Immature natural killer cell (primary cell): ENCODE measurements around the gene CMTM2. TPM values are rescaled to one million over a fixed set of nuclear protein-coding genes. Genes with fewer than 3 reads are reported as not detected.
A peak's percentile ranks its signal among the peaks of the same experiment; 100 is the strongest.

Experiments
- DNase-seq, 3 donors: peaks; one replicate each; pipeline ENCODE4 v3.0.0; 2022; ENCODE audit warnings: mixed read lengths in 1 of 3
- H3K27ac Mint-ChIP-seq, 6 donors: one replicate each; pipeline ENCODE4 v1.8.0; 2020; ENCODE audit warnings: mixed read lengths in 6 of 6, mild to moderate bottlenecking in 5 of 6, inconsistent platforms in 4 of 6, moderate library complexity in 3 of 6
- H3K27me3 Mint-ChIP-seq, 3 donors: one replicate each; pipeline ENCODE4 v1.8.0; 2020 to 2021; ENCODE audit warnings: low read depth in 3 of 3, mild to moderate bottlenecking in 3 of 3, mixed read lengths in 3 of 3, moderate library complexity in 3 of 3, inconsistent platforms in 1 of 3
- H3K36me3 Mint-ChIP-seq, 3 donors: one replicate each; pipeline ENCODE4 v1.8.0; 2020; ENCODE audit warnings: mixed read lengths in 3 of 3, inconsistent platforms in 2 of 3, mild to moderate bottlenecking in 2 of 3
- H3K4me1 Mint-ChIP-seq, 2 donors: one replicate each; pipeline ENCODE4 v1.8.0; 2020; ENCODE audit warnings: inconsistent platforms in 2 of 2, mild to moderate bottlenecking in 2 of 2, mixed read lengths in 2 of 2, moderate library complexity in 1 of 2
- H3K4me3 Mint-ChIP-seq, 5 donors: one replicate each; pipeline ENCODE4 v1.8.0; 2020; ENCODE audit warnings: mild to moderate bottlenecking in 5 of 5, mixed read lengths in 5 of 5, inconsistent platforms in 3 of 5, moderate library complexity in 3 of 5
- H3K9me3 Mint-ChIP-seq, 6 donors: one replicate each; pipeline ENCODE4 v1.8.0; 2020; ENCODE audit warnings: mild to moderate bottlenecking in 6 of 6, mixed read lengths in 6 of 6, inconsistent platforms in 4 of 6, moderate library complexity in 3 of 6
- polyA plus RNA-seq, 3 donors: library from polyadenylated mRNA; unstranded; fragments of 300-500 nt; fragmentation: Illumina TruSeq; gene quantifications; one replicate each; pipeline ENCODE4 v1.2.3, GENCODE V29; 2021

Gene CMTM2
- polyA plus RNA-seq, 3 donors from 2014 or later = 0.85 TPM; not detected in 2

DNA sequence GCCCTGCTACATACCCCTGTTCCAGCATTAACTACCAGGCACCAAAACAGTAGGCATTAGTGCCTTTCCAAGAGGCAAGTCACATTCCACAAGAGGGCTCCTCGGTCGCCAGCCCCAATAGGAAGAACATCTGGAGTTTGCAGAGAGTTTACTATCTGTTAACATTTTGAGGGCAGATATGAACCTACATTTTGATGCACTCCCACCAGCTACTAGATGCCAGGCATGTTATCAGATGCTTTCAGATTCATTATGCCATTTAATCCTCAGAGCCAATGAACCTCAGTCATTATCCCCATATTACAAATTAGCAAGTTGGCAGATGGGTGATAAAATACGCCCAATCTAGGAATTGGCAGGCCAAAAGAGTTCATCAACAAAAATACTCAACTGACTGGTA, 4.2 kb upstream of the CMTM2 start:
- Mint-ChIP-seq H3K36me3 (peaks cover 0 to 10% (median 8%) of the 10 kb centered on the region in 3 donors), H3K4me3 (no peak overlapping the region), H3K27ac (peak overlapping the region in 3 of 6 donors; percentile 15 to 51 (median 28)), H3K27me3 (peaks cover 9 to 14% (median 9%) of the 10 kb centered on the region in 3 donors), H3K9me3 (no peaks in the 10 kb centered on the region), H3K4me1 (peaks cover 32 to 48% of the 10 kb centered on the region in 2 donors)
- no peak for DNase-seq

DNA sequence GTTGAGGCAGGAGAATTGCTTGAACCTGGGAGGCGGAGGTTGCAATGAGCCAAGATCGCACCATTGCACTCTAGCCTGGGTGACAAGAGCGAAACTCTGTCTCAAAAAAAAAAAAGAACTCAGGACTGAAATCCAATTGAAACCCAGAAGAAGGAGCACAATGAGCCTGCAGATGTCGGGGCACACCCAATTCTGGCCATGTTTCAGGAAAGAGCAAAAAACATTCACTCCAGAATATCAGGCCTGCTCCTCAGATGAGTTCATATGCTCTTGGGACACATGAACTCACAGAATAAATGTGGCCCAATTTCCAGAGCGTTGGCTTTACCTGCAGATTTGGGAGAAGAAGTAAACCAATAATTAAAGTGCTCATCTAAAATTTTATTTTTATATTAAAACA, 3.0 kb upstream of the CMTM2 start:
- H3K4me3 Mint-ChIP-seq = no peak overlapping the region
- no peaks in the 10 kb centered on the region for H3K9me3 Mint-ChIP-seq
- no peak for DNase-seq
- peaks cover 0 to 10% (median 8%) of the 10 kb centered on the region in 3 donors for H3K36me3 Mint-ChIP-seq
- H3K27me3 Mint-ChIP-seq = peaks cover 9 to 14% (median 12%) of the 10 kb centered on the region in 3 donors
- no peak overlapping the region for H3K27ac Mint-ChIP-seq
- peaks cover 30 to 35% of the 10 kb centered on the region in 2 donors for H3K4me1 Mint-ChIP-seq

DNA sequence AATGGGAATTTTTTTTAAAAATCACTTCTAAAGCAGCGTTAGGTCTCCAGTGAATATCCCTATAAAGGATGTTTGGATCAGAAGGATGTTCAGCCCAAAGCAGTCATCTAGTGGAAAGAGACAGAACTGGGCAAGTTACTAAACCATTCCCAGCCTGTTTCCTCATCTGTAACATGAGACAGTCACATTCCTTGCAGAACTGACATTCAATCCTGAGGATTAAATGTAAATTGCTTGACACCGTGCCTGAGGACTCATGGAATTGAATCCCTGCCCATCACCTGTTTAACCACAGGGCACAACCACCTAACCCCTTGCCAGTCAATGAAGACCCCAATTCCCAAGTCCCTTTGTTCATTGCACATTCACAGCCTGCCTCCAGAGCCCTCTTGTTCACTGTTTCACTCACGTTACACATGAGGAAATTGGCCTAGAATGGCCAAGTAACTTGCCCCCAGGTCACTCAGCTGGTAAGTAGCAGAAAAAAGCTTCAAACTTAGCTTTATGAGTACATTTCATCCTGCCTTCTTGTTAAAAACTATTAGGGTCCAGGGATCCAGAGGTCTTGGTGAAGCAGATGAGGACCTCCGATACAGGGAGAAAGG, 1.4 kb downstream of the CMTM2 start:
- Mint-ChIP-seq H3K9me3 (no peaks in the 10 kb centered on the region), H3K27me3 (peaks cover 9 to 14% (median 9%) of the 10 kb centered on the region in 3 donors), H3K4me1 (peaks cover 8 to 16% of the 10 kb centered on the region in 2 donors), H3K27ac (no peak overlapping the region), H3K36me3 (peaks cover 5 to 14% (median 8%) of the 10 kb centered on the region in 3 donors), H3K4me3 (peak overlapping the region in 1 of 5 donors; percentile 10)
- no peak for DNase-seq

DNA sequence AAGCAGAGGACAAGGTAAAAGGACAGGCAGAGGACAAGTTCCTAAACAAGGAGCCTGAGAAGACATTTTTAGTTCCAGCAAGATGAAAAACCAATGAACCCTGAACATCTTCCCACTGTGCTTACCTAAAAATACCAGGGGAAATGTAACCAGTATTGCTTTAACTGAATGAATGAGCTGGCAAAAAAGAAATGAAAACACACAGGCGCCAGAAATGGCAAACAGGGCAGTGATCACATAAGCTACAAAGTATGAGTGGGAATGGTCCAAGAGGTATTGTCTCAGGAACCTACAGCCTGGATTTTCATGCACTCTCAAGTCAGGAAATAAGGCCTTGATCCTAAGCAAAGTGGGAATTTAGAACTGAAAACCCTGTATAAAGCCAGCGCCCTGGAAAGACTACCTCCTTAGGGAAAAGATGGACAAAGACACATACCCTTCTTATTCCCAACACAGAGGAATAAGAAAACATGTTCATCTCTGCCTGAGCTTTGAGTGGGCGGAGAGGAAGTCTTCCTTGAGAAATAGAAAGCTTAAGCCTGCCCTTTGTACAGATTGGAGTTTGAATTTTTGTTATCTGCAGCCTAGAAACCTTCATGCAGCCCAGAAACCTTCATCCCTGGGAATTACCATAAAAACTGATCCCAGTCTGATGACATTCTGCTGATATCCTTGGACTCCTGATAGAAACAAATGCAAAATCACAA, 2.1 kb downstream of the CMTM2 start:
- no peaks in the 10 kb centered on the region for H3K9me3 Mint-ChIP-seq
- no peak overlapping the region for H3K27ac Mint-ChIP-seq
- H3K4me1 Mint-ChIP-seq = peaks cover 8 to 16% of the 10 kb centered on the region in 2 donors

DNA sequence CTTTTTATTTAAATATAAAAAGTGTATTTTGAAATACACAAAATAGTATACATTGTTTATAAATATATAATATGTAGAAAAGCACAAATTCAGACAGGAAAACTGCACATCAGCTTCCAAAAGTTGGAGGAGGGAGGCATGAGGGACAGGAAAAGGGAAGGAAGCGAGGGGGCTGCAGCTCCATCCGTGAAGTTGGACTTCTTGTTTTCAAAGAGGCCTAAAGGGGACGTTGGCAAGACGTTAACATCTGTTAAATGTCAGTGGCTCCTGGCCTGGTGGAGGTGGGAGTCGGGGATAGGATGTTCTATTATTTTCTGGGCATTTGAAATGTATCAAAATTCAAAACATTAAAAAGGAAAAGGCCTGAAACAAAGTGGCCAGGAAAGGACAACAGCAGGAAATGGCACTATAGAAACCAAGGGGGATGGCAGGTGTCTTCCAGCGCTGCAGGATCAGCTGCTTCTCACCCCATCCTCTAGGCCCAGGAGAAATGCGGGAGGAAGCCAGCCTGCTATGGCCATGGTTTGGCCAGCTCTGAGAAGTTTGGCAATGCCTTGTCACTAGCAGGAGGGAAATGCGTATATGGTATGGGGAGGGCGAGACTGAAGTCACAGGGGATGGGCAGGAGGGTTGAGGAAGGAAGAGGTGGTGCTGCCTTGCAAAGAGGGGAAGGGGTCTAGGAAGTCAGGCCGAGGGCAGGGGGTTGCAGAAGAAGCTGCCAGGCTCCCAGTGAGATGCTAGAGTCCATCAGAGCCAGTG, 6.4 kb downstream of the CMTM2 start:
- DNase-seq = no peak
- peaks cover 13 to 16% of the 10 kb centered on the region in 2 donors for H3K4me1 Mint-ChIP-seq
- H3K27ac Mint-ChIP-seq = peak overlapping the region in 1 of 6 donors; percentile 33
- H3K27me3 Mint-ChIP-seq = peaks cover 7 to 11% (median 10%) of the 10 kb centered on the region in 3 donors
- peaks cover 0 to 5% (median 4%) of the 10 kb centered on the region in 3 donors for H3K36me3 Mint-ChIP-seq
- no peak overlapping the region for H3K4me3 Mint-ChIP-seq
- H3K9me3 Mint-ChIP-seq = peaks cover 0 to 1% (median 0%) of the 10 kb centered on the region in 6 donors

More for the DNA sequence above, 2.1 kb downstream of the CMTM2 start:
- Mint-ChIP-seq H3K4me3 (no peak overlapping the region), H3K27me3 (peaks cover 7 to 14% (median 9%) of the 10 kb centered on the region in 3 donors), H3K36me3 (peaks cover 5 to 14% (median 8%) of the 10 kb centered on the region in 3 donors)
- DNase-seq = no peak

DNA sequence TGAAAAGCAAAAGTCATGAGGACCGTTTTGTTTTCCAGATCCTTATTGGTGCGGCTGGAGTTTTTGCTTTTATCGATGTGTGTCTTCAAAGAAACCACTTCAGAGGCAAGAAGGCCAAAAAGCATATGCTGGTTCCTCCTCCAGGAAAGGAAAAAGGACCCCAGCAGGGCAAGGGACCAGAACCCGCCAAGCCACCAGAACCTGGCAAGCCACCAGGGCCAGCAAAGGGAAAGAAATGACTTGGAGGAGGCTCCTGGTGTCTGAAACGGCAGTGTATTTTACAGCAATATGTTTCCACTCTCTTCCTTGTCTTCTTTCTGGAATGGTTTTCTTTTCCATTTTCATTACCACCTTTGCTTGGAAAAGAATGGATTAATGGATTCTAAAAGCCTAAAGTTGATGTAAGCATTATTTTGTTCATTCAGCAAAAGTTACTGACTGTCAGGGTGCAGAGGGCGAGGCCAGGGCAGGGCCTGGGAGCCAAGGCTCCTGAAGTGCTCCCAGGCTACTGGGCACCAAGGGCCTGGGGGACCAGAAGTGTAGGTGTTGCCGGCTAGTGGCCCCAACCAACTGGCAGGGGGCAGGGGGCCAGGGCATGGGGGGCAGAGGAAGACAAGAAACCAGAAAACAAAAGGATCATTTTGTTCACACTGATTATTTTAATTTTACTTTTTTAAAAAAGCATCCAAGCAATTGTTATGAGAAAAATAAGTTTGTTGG, 8.8 kb downstream of the CMTM2 start:
- peaks cover 0 to 1% (median 0%) of the 10 kb centered on the region in 6 donors for H3K9me3 Mint-ChIP-seq
- no peak for DNase-seq
- no peaks in the 10 kb centered on the region for H3K36me3 Mint-ChIP-seq
- peaks cover 15 to 20% of the 10 kb centered on the region in 2 donors for H3K4me1 Mint-ChIP-seq
- no peak overlapping the region for H3K4me3 Mint-ChIP-seq
- H3K27ac Mint-ChIP-seq = no peak overlapping the region
- H3K27me3 Mint-ChIP-seq = peaks cover 7 to 10% (median 8%) of the 10 kb centered on the region in 3 donors

DNA sequence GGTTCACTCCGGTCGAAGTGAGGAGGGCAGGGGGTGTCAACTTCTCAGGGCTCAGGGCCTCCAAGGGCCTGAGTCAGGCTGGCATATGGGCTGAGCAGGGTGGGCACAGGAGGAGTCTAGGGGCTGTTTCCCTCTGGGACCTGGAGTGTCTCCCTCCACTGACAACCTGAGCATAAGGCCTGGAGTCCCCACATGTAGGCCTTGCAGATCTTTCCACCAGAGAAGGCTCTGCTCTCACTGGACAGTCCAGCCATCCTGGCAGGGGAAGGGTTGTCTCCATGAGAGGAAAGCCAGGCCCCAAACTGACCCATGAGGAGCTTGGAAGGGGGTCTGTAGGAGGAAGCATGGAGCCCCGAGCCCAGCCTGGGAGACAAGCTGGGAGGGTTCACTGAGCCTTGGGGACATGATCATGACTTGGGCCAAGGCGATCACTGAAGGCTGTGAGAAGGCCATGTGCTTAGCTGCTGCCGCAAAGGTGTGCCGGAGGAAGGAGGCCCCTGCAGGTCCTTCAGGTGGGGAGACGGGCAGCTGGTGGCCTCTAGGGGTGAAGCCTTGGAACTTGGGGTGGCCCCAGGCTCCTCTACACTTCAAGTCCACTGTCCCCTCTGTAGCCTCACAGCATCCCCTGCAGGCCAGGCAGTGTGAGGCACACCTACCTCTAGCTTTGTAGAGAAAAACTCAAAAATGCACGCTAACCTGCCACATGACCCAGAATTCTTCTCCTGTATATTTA, 9.9 kb downstream of the CMTM2 start:
- H3K27me3 Mint-ChIP-seq = peaks cover 7 to 10% (median 8%) of the 10 kb centered on the region in 3 donors
- DNase-seq = peak; percentile 66 to 78 (median 72)
- peaks cover 15 to 20% of the 10 kb centered on the region in 2 donors for H3K4me1 Mint-ChIP-seq
- peak overlapping the region in 5 of 6 donors; percentile 12 to 82 (median 60) for H3K27ac Mint-ChIP-seq
- H3K9me3 Mint-ChIP-seq = peaks cover 0 to 1% (median 0%) of the 10 kb centered on the region in 6 donors
- peak overlapping the region; percentile 75 to 90 (median 79) for H3K4me3 Mint-ChIP-seq
- peaks cover 0 to 4% (median 0%) of the 10 kb centered on the region in 3 donors for H3K36me3 Mint-ChIP-seq

DNA sequence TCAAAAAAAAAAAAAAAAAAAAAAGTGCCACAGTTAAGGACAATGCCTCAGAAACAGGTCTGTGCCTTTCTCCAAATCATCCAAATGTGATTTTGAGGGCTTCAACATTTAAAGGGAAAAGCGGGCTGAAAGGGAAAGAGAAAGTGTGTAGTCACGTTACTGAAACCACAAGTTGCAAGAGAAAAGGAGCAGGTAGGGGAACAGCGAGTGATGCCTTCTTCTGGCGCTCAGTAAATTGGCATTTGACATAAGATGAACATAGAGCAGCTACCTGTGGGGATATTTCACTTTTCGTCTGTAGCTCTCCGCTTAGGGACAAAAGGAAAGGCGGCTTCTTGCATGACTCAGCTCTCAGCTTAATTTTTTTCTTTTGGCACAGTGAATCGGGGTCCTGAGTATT, 11.1 kb downstream of the CMTM2 start:
- Mint-ChIP-seq H3K4me1 (peaks cover 15 to 20% of the 10 kb centered on the region in 2 donors), H3K36me3 (peaks cover 0 to 4% (median 0%) of the 10 kb centered on the region in 3 donors), H3K27me3 (peaks cover 7 to 12% (median 7%) of the 10 kb centered on the region in 3 donors), H3K4me3 (peak overlapping the region; percentile 75 to 90 (median 79)), H3K9me3 (peaks cover 0 to 1% (median 0%) of the 10 kb centered on the region in 6 donors), H3K27ac (peak overlapping the region in 4 of 6 donors; percentile 9 to 77 (median 61))
- DNase-seq = peak; percentile 26 to 34 (median 32)

DNA sequence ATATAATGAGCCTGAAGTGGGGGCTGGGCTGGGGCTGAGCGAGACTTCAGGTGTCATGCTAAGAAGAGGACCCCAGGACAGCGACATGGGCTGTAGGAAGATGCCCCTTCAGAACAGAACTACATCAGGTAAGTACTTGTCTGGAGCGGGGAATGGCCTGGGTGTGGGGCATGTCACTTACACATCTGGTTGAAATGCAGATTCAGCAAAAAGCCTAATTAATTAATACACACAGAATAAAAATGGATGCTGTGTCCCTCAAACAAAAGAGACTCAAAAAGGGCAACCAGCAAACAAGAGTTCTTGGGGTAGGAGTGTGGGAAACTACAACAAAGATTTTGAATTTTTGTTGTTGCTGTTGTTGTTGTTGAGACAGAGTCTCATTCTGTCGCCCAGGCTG, 11.8 kb downstream of the CMTM2 start:
- Mint-ChIP-seq H3K4me1 (peaks cover 15 to 20% of the 10 kb centered on the region in 2 donors), H3K9me3 (peaks cover 0 to 1% (median 0%) of the 10 kb centered on the region in 6 donors), H3K4me3 (peak overlapping the region in 2 of 5 donors; percentile 79 to 80), H3K27ac (no peak overlapping the region), H3K27me3 (peaks cover 7 to 12% (median 7%) of the 10 kb centered on the region in 3 donors), H3K36me3 (peaks cover 0 to 4% (median 0%) of the 10 kb centered on the region in 3 donors)
- no peak for DNase-seq

DNA sequence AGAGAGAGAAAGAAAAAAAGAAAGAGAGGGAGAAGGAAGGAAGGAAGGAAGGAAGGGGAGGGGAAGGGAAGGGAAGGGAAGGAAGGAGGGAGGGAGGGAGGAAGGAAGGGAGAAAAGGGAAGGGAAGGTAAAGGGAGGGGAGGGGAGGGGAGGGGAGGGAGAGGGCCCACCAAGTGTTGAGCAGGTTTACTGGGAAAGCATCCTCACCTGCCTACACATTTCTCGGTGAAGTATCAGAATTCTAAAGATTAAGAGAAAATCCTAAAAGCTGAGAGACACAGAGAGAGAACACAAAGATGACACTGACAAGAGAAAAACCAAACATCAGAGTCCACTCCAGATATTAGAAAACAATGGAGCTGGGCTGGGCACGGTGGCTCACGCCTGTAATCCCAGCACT, 13.0 kb downstream of the CMTM2 start:
- Mint-ChIP-seq H3K36me3 (peaks cover 0 to 4% (median 0%) of the 10 kb centered on the region in 3 donors), H3K4me3 (no peak overlapping the region), H3K27me3 (peaks cover 7 to 12% (median 7%) of the 10 kb centered on the region in 3 donors), H3K9me3 (peaks cover 0 to 1% (median 0%) of the 10 kb centered on the region in 6 donors), H3K27ac (no peak overlapping the region), H3K4me1 (peaks cover 15 to 20% of the 10 kb centered on the region in 2 donors)
- no peak for DNase-seq

DNA sequence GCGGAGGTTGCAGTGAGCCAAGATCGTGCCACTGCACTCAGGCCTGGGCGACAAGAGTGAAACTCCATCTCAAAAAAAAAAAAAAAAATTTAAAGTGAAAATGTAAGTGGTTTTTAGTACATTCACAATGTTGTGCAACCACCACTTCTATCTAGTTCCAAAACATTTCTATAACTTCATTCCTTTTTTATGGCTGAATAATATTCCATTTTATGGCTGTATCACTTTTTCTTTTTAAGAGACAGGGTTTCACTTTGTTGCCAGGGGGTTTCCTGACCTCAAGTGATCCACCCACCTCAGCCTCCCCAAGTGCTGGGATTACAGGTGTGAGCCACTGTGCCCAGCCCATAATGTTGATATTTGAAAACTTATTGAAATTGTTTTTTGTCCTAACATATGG, 13.6 kb downstream of the CMTM2 start:
- Mint-ChIP-seq H3K36me3 (peaks cover 0 to 4% (median 0%) of the 10 kb centered on the region in 3 donors), H3K4me1 (peaks cover 15 to 20% of the 10 kb centered on the region in 2 donors), H3K27me3 (peaks cover 7 to 9% (median 7%) of the 10 kb centered on the region in 3 donors), H3K27ac (no peak overlapping the region), H3K4me3 (no peak overlapping the region), H3K9me3 (no peaks in the 10 kb centered on the region)
- DNase-seq = no peak

DNA sequence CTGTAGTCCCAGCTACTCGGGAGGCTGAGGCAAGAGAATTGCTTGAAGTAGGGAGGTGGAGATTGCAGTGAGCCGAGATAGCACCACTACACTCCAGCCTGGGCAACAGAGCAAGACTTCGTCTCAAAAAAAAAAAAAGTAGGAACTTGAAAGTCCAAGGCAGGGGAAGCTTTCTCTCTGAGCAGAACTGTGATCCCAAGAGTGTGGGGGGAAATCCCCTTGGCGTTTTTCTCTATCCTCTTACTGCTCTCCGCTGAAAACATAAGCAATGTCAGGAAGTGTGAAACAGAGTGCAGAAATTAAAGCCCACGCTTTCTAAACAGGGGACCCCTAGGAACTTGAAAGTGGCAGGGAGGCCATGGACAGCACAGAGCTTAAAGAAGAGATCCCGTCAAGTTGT, 15.5 kb downstream of the CMTM2 start:
- Mint-ChIP-seq H3K27ac (no peak overlapping the region), H3K4me1 (peaks cover 9 to 12% of the 10 kb centered on the region in 2 donors), H3K9me3 (no peaks in the 10 kb centered on the region), H3K36me3 (peaks cover 0 to 4% (median 0%) of the 10 kb centered on the region in 3 donors), H3K27me3 (peaks cover 4 to 7% (median 5%) of the 10 kb centered on the region in 3 donors), H3K4me3 (no peak overlapping the region)
- DNase-seq = no peak
